ENCODE measurements around the gene EFNB1.
"Not testable (repeated sequence)": the region's sequence is repeated elsewhere in the genome, so short reads cannot be mapped to it uniquely, and the experiment has no call there.

EFNB1 gene

DNA sequence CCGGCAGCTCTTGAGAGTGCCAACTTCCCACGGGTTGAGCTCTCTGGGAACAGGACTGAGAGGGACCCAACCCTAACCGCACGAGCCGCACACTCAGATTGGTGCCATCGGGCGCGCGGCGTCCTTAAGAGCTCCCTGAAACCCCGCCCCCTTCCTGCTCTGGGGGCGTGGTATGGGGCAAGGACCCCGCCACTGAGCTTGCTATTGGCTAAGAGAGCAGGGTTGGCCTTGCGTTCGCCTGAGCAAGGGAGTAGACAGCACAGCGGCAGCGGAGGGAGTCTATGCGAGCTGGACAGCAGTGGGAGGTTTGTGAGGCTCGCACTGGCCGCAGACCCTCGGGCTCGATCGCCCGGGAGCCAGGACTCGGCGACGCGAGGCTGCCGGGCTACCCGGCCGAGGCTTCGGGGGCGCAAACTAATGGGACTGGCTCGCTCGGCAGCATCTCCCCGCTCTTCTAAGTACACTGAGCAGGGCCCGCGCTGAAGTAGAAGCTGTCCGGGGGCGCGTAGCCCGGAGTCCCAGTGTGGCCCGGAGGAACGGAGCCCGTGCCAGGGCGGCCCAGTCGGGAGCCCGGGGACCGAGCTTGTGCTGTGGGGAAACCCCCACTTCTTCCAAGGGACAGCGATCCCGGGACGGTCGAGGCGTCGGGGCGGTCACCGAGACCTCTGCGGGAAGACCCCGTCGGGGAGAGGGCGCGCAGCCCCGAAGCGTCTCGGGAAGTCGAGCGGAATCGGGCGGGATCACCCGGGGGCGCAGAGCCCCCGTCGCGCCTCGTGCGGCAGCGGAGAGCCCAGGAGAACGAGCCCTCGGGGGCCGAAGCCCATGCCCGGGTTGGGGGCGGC lies at the start of gene EFNB1:
Gene EFNB1, plus strand, starts transcription at position 282 of the 842 bp plus-strand sequence. CDS start 756 bp downstream, outside the sequence.
- DNase-seq (ENCODE audit: low read depth in 2 of 2, low spot score in 1 of 2), result peak; percentile 29 to 68

DNA sequence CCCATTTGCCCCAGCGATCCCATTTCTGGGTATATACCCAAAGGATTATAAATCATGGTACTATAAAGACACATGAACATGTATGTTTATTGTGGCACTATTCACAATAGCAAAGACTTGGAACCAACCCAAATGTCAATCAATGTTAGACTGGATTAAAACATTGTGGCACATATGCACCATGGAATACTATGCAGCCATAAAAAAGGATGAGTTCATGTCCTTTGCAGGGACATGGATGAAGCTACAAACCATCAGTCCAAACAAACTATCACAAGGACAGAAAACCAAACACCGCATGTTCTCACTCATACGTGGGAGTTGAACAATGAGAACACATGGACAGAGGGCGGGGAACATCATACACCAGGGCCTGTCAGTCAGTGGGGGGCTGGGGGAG lies 47.5 kb upstream of the EFNB1 start:
- DNase-seq (ENCODE audit: low read depth in 2 of 2, low spot score in 1 of 2), result not testable (repeated sequence)

DNA sequence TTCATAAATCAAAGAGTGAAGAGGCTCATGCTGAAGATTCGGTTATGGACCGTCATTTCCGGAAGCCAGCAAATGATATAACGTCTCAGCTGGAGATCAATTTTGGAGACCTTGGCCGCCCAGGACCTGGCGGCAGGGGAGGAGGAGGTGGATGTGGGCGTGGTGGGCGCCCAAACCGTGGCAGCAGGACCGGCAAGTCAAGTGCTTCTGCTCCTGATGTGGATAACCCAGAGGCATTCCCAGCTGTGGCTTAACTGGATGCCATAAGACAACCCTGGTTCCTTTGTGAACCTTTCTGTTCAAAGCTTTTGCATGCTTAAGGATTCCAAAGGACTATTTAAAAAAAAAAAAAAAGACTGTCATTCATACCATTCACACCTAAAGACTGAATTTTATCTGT lies 44.0 kb upstream of the EFNB1 start:
- no peak for DNase-seq (ENCODE audit: low read depth in 2 of 2, low spot score in 1 of 2)

DNA sequence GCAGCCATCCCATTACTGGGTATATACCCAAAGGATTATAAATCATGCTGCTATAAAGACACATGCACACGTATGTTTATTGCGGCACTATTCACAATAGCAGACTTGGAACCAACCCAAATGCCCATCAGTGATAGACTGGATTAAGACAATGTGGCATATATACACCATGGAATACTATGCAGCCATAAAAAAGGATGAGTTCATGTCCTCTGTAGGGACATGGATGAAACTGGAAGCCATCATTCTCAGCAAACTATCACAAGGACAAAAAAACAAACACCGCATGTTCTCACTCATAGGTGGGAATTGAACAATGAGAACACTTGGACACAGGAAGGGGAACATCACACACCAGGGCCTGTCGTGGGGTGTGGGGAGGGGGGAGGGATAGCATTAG lies 42.2 kb upstream of the EFNB1 start:
- DNase-seq (ENCODE audit: low read depth in 2 of 2, low spot score in 1 of 2), result not testable (repeated sequence)

DNA sequence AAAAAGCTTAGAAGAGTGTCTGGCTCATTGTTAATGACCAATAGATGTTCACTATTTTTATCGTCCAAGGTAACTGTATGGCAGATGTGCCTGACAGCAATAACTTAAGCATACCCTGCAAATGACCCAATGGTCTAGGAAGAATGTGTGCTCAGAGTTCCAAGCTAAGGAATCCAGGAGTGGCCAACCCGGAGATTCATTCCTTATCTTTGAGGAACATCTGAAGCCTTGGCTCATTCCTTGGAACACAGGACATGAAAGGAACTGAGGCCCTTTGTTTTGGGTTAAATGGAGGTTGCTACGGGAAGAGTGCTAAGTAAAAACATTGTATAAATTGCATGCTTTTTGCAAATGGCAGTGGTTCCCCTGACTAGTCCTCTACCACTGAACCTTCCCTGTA lies 38.9 kb upstream of the EFNB1 start:
- no peak for DNase-seq (ENCODE audit: low read depth in 2 of 2, low spot score in 1 of 2)

DNA sequence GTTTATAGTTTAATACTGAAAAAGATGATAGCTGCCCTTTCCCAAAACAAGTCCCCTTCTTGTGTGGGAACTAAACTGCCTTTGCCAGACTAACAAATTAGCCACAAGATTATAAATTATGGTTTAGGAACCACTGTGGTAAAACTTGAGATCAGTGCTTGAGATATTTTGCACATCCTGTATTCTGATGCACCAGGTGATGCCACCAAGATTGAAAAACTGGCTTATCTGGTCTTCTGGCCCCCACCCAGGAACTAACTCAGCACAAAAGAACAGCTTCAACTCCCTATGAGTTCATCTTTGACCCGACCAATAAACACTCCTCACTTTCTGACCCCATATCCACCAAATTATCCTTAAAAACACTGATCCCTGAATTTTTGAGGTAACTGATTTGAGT lies 36.7 kb upstream of the EFNB1 start:
- DNase-seq (ENCODE audit: low read depth in 2 of 2, low spot score in 1 of 2), result no peak

DNA sequence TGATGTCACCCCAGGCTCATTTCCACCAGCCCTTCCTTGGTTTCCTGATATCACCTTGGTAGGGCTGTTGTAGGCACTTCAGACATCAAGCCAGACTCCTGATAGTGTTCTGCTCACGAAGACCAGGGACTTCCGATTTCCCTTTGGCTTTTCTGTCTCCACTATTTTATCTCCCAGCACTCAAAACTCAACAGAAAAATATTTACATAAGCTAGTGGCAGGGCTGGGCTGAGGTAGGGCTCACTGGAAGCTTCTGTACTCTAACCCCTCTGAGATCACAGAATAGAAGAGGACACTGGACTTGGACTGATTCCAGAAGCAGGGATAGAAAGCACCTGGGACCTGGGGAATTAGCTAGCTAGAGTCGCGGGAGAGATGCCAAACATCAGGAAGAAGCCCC lies 34.4 kb upstream of the EFNB1 start:
- no peak for DNase-seq (ENCODE audit: low read depth in 2 of 2, low spot score in 1 of 2)

DNA sequence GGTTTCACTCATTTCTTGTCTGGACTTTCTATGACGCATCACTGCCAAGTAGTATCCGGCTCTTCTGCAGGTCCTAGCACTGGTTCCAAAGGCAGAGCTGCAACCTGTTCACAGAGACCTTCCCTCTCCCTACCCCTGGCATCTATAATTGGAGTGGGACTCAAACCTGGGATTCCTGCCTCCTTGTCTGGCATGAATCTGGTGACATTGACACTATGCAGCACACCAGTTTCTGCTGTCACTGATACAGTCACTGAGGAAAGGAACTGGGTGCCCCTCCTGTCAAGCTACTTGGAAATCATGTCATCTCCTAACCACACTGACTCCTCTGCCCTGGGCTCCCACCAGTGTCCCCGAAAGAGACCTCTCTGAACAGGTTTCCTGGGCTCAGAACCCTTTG lies 33.1 kb upstream of the EFNB1 start:
- DNase-seq (ENCODE audit: low read depth in 2 of 2, low spot score in 1 of 2), result no peak

DNA sequence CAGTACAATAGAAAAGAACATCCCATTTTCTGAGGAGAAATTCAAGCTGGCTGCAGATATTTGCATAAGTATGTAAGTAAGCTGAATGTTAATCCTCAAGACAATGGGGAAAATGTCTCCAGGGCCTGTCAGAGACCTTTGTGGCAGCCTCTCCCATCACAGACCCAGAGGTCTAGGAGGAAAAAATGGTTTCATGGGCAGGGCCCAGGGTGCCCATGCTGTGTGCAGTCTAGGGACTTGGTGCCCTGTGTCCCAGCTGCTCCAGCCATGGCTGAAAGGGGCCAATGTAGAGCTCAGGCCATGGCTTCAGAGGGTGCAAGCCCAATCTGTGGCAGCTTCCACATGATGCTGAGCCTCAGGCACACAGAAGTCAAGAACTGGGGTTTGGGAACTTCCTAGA lies 30.4 kb upstream of the EFNB1 start:
- DNase-seq (ENCODE audit: low read depth in 2 of 2, low spot score in 1 of 2), result not testable (repeated sequence)

DNA sequence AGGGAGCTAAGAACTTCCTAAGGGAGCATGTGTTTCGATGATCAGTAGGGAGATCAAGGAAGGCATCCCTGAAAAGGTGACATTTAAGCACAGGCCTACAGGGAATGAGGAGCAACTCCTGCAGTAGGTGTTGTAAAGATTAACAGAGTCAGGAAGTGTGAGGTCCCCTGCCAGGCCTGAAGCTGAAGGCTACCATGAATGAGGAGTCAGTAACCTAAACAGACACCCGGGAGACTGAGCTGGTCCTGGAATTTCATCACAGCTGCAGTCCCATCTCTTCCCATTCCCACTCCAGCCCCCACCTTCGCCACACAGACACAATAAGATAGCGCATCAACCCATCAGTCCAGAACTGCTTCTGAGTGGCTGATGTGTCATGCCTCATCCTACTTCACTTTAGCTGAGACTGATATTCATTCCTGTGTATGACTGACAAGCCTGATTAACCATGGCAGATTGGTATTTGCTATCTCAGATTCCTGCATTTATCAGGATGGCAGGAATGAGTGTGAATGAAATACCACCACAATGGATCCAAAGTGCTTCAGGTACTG lies 27.0 kb upstream of the EFNB1 start:
- no peak for DNase-seq (ENCODE audit: low read depth in 2 of 2, low spot score in 1 of 2)

DNA sequence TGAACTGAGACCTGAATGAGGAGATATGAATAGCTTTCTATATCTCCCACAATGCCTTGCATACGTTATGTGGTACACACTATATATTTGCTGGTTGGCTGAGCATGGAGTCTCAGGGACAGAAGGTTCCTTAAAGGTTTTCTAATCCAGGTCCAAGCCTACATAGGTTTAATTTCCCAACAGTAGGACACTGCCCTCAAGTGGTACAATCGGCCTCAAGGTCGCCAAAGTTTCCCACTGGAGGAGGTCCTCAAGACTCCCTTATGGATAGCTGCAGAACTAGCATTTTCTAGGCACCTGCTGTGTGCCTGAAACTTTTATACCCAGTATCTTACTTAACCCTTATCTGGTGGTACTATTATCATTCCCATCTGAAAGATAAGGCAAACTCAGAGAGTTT lies 21.0 kb upstream of the EFNB1 start:
- DNase-seq (ENCODE audit: low read depth in 2 of 2, low spot score in 1 of 2), result no peak

DNA sequence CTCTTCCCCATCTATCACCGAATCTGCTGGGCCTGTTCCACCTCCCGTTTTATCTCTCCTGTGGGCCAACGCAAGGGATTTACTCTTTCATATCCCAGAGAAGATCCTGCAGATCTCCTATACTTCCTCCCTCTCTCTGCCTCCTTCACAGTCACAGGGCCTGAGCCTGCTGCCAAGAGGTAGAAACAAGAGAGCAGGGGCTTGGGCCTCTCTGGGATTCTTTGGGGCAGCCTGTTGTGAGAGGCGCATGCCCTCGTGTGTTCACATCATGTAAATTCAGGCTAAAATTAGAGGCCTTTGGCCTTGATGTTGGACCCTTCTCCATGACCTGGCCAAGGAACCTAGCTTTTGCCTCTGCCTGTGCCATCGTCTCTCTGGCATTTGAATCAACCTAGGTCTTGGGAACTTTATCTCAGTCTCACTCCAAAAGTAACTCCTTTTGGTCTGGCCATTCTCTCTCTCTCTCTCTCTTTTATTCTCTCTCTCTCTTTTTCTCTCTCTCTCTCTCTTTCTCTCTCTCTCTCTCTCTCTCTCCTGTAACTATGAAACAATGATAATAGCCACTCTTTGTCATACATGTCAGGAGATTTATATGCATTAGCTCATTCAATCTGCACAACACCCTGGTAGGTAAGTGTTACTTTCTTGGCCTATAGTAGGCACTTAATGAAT lies 20.0 kb upstream of the EFNB1 start:
- DNase-seq (ENCODE audit: low read depth in 2 of 2, low spot score in 1 of 2), result no peak

DNA sequence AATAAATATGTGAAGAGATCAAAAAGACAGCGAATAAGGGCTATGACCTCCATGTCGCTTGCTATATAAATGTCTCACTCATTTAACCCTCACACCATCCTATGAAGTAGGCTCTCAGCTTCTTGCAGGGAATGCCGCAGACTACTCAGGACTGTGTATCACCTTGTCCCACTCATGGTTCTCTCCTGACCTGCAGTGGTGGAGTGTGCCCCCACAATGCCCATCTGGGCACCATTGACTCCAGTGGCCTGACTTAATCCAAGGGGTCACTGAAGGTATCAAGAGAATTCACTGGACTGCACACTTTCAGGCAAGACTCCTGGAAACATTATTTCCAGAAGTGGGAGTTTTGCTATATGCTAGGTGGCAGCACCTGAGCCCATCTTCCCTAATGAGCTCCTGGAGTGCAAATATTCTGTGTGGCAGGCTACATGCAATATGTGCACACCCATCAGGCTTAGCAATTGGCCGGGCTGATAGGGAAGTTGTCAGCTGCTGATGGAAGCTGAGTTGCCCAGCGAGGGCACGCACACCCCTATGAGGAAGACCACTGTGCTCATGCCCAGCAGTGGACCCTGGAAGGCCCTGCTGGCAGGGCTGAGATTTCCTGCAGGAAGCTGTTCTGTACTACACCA lies 8.2 kb upstream of the EFNB1 start:
- no peak for DNase-seq (ENCODE audit: low read depth in 2 of 2, low spot score in 1 of 2)

DNA sequence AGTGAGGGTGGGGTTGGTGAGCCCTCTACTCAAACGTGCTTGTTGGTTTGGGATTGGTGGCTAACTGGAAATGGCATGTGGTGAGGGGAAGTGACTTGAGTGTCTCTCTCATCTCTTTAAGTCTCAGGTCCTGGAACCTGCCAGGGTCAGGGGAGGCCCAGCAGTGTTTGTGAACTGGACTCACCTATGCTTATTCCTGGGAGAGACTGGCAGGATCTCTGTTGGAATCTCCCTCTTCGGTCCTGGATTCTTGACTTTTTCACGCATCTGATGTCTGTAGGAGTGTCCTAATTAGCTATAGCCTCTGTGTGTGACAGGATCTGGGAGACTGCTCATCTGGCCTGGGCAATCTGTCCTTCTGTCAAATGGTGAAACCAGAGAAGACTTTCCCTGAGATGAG lies 7.2 kb upstream of the EFNB1 start:
- DNase-seq (ENCODE audit: low read depth in 2 of 2, low spot score in 1 of 2), result no peak

DNA sequence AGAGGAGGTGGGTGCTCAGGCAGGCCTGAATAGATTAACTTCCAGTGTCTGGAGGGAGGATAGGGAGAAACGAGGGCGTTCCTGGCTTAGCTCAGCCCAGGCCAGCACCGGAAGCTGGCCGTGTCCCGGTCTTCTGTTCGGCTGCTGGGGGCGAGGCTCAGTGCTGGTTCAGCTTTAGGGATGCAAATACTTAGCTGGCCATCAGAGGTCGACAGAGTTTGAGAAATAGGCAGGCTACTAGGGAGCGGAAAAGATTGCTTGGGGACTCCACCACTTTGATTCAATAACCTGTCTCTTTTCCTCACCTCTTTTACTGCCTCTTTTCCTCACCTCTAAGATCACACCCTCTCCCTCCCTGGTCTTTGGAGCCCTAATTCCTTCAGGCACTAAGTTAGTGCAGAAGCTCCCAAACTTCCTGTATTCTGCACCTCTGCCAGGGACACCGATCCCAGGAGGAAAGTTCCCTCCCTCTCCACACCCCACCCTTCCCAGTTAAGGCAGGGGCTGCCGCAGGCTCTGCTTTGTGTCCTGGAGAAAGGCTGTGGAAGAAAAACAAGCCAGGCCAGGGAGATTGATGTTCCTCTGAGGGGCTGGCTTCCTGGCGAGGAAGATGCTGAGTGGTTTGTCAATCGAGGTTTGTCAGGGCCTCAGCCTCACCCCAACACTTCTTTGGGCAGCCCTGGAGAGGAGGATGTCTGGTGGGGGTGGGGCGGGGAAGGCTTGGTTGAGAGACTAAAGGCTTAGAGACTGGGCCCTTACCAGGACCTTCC lies 6.0 kb upstream of the EFNB1 start:
- DNase-seq (ENCODE audit: low read depth in 2 of 2, low spot score in 1 of 2), result no peak

DNA sequence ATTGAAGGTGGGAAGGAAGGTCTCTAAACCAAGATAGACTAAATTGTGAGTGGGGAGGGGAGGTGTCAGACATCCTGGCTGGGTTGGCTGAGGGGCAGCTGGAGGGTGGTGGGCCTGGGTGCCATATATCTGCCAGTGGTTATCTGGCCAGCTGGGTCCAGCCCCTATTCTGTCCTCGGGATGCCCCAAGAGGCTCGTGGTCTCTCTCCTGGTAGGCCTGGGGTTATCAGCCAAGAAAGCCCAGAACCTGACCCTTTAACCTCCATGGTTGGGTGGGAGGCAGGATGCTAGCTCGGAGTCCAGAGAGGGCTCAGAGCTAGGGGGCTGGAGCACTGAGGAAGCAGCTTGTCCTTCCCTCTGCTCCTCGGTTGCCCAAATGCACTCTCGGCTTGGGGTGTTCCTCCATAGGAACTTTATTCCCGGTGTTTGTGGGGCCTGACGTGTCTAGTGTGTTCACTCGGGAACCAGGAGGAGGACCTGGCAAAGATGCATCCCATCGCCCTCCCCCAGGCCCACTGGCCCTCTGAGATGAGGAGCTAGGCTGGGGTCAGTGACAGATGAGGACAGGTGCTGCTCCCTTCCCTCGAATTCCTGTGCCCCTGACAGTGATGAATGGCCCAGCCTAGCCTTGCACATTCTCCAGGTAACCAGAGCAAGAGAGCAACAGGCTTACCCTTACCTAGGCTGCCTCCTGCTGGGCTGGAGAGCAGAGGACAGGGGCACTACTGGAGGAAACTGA lies 5.2 kb upstream of the EFNB1 start:
- DNase-seq (ENCODE audit: low read depth in 2 of 2, low spot score in 1 of 2), result no peak

DNA sequence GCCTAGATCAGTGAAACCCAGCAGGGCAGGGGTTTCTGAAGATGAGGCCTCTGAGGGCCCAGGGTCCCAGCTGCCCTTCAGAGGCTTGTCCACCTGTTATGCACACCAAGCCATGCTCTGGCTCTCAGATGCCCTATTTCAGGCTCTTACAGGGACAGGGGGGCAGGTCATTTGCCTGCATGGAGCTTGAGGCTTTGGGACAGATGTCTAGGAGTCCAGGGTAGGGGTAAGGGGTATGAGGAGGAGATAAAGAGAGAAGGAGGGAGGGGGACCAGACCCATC lies 4.7 kb upstream of the EFNB1 start:
- no peak for DNase-seq (ENCODE audit: low read depth in 2 of 2, low spot score in 1 of 2)

DNA sequence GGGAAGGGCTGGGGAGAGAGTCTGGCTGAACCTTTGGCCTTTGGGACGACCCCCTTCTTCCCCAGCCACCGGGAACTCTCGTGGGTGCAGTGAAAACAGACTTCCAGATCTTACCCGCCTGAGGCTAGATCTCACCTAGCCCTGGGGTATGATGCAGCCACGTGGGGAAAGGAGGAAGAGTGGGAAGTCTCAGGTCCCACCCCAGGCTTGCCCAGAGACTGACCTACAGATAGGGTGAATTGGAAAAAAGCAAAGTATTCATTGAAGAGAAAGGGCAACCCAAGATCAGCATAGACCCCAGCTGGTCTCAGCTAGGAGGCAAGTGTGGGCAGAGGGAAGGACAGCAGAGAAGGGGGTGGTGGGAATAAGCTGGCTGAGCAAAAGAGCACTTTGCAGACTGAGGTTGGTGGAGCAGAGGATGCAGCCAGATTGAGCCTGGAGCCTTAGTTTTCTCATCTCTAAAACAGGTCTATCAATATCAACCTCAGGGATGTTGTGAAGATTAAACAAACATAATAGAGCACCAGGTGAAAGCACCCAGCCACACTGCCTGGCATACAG lies 4.2 kb upstream of the EFNB1 start:
- no peak for DNase-seq (ENCODE audit: low read depth in 2 of 2, low spot score in 1 of 2)

DNA sequence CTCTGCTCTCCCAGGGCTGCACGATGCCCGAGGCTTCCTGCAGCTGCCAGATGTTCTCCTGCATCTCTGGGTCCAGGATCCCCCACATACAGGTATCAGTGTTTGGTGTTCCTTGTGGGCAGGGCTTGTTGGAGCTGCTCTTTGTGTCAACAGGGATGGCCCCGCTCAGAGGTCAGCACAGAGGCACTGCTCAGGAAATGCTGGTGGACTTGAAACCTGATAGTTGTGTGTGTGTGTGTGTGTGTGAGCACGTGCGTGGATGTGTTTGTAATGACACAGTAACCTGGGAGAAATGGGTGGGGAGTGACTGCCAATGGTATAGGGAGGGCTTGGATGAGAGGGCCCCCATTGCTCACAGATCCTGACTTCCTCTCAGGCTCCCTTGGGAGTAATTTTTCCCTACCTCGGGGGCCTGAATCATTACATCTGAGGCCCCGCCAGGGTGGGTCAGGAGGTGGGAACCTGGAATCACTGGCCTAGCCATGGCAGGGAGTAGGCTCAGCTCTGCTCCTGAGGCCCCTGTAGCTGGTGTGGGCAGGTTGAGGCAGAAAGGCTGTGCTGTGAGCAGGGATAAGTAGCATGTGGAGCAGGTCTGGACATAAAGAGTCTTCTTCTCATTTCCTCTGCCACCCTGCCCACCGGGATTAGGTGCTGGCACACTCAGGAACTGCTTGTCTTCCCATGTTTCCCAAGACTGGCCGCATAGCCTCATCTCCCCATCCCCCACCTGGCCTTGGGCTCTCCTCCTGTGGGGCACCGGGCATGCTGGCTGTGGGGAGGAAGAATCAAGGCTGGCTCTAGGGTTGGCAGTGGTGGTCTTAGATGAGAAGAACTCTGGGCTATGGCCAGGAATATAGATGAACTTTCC lies 2.5 kb upstream of the EFNB1 start:
- no peak for DNase-seq (ENCODE audit: low read depth in 2 of 2, low spot score in 1 of 2)

Data from stimulated activated CD8-positive, alpha-beta memory T cell treated with anti-CD3 and anti-CD28 coated beads, Interleukin-4, amount 100 ng/mL, for 1 hour (primary cell).